Mesendoderm (in vitro differentiated cells): Measurements from ENCODE around the gene CHST7.

Experiments
- DNase-seq: peaks from one replicate; pipeline ENCODE4 v3.0.0; 2013
- H2AK5ac ChIP-seq: 2 replicates; pipeline ENCODE4 v1.6.1; 2013; ENCODE audit warnings: low read length, inconsistent platforms
- H2BK120ac ChIP-seq: 2 replicates; pipeline ENCODE4 v1.6.1; 2013; ENCODE audit warnings: low read depth, mild to moderate bottlenecking, low read length, moderate library complexity, mixed read lengths
- H2BK15ac ChIP-seq: replicated peaks from 2 replicates; pipeline ENCODE4 v1.6.1; 2013; ENCODE audit warnings: low read depth, mild to moderate bottlenecking, moderate library complexity
- H2BK5ac ChIP-seq: 2 replicates; pipeline ENCODE4 v1.6.1; 2013; ENCODE audit warnings: low read length, inconsistent platforms
- H3K18ac ChIP-seq: 2 replicates; pipeline ENCODE4 v1.6.1; 2013; ENCODE audit warnings: mild to moderate bottlenecking, low read length, mixed read lengths
- H3K23ac ChIP-seq: one replicate; pipeline ENCODE4 v1.6.1; 2013; ENCODE audit warnings: low read length
- H3K27ac ChIP-seq: 2 replicates; pipeline ENCODE4 v1.5.1; 2013; ENCODE audit warnings: low read depth, mild to moderate bottlenecking, inconsistent platforms, low read length, moderate library complexity
- H3K27me3 ChIP-seq: 2 replicates; pipeline ENCODE4 v1.6.1; 2013; ENCODE audit warnings: low read length, control low read depth, mild to moderate bottlenecking, inconsistent platforms; ENCODE audit not compliant: insufficient read depth, poor library complexity
- H3K36me3 ChIP-seq: 2 replicates; pipeline ENCODE4 v1.6.1; 2013; ENCODE audit warnings: low read length, inconsistent platforms; ENCODE audit not compliant: control insufficient read depth, insufficient read depth
- H3K4ac ChIP-seq: one replicate; pipeline ENCODE4 v1.6.1; 2013; ENCODE audit warnings: low read depth, mild to moderate bottlenecking, low read length, moderate library complexity
- H3K4me1 ChIP-seq: 2 replicates; pipeline ENCODE4 v1.6.1; 2013; ENCODE audit warnings: low read depth, low read length, inconsistent platforms; ENCODE audit not compliant: control insufficient read depth
- H3K4me2 ChIP-seq: 2 replicates; pipeline ENCODE4 v1.6.1; 2013; ENCODE audit warnings: low read length
- H3K4me3 ChIP-seq: 2 replicates; pipeline ENCODE4 v1.5.1; 2013; ENCODE audit warnings: mild to moderate bottlenecking, low read length
- H3K56ac ChIP-seq: one replicate; pipeline ENCODE4 v1.6.1; 2013; ENCODE audit warnings: low read length
- H3K79me1 ChIP-seq: 2 replicates; pipeline ENCODE4 v1.6.1; 2013; ENCODE audit warnings: low read length, inconsistent platforms
- H3K79me2 ChIP-seq: 2 replicates; pipeline ENCODE4 v1.6.1; 2013; ENCODE audit warnings: mild to moderate bottlenecking, low read length; ENCODE audit not compliant: control insufficient read depth, insufficient read depth
- H3K9ac ChIP-seq: 2 replicates; pipeline ENCODE4 v1.6.1; 2013; ENCODE audit warnings: low read length, inconsistent platforms
- H4K5ac ChIP-seq: one replicate; pipeline ENCODE4 v1.6.1; 2013; ENCODE audit warnings: low read length
- H4K8ac ChIP-seq: one replicate; pipeline ENCODE4 v1.6.1; 2013; ENCODE audit warnings: low read depth, mild to moderate bottlenecking, control low read depth, low read length, moderate library complexity
- WGBS: extraction: QIAGEN DNeasy Blood & Tissue Kit; methylation state at CpG from one replicate; pipeline ENCODE4 v1.1.7; 2013; ENCODE audit warnings: low lambda C conversion rate, missing lambda C conversion rate; ENCODE audit not compliant: insufficient coverage; ENCODE audit errors: extremely low coverage; 5-methylcytosine and 5-hydroxymethylcytosine counted together

The CHST7 gene

DNA sequence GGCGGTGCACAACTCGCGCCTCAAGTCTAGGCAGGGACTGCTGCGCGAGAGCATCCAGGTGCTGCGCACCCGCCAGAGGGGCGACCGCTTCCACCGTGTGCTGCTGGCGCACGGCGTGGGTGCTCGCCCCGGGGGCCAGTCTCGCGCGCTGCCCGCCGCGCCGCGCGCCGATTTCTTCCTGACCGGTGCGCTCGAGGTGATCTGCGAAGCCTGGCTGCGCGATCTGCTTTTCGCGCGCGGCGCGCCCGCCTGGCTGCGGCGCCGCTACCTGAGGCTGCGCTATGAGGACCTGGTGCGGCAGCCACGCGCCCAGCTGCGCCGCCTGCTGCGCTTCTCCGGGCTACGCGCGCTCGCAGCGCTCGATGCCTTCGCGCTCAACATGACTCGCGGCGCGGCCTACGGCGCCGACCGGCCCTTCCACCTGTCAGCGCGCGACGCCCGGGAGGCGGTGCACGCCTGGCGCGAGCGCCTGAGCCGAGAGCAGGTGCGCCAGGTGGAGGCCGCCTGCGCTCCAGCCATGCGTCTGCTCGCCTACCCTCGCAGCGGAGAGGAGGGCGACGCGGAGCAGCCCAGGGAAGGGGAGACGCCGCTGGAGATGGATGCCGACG is 1.3 kb downstream of the CHST7 start:
- H3K27ac ChIP-seq = no peak overlapping the region
- WGBS = no CpG with 5 or more reads among the region's 90 CpGs

GRCh38 chrX:46575586-46575985 is 2.0 kb downstream of the CHST7 start:
- Histone ChIP-seq H3K18ac (no peak overlapping the region), H2AK5ac (no peak overlapping the region), H2BK15ac (no peak overlapping the region), H3K4me2 (peak overlapping the region; percentile 21), H3K79me2 (no peaks in the 10 kb centered on the region), H3K23ac (no peak overlapping the region), H4K5ac (no peak overlapping the region), H3K36me3 (no peaks in the 10 kb centered on the region), H3K27me3 (no peaks in the 10 kb centered on the region), H3K9ac (no peak overlapping the region), H2BK120ac (no peak overlapping the region), H4K8ac (no peak overlapping the region), H3K79me1 (no peaks in the 10 kb centered on the region), H3K56ac (peak overlapping the region; percentile 22), H3K4ac (no peak overlapping the region), H2BK5ac (no peak overlapping the region), H3K27ac (no peak overlapping the region), H3K4me3 (no peak overlapping the region), H3K4me1 (no peaks in the 10 kb centered on the region)
- DNase-seq = peak; percentile 28
- WGBS = no CpG with 5 or more reads among the region's 6 CpGs

More for the DNA sequence above, 1.3 kb downstream of the CHST7 start:
- H2AK5ac ChIP-seq = no peak overlapping the region
- no peak overlapping the region for H4K5ac ChIP-seq
- H3K23ac ChIP-seq = no peak overlapping the region
- H3K27me3 ChIP-seq = no peaks in the 10 kb centered on the region
- no peak overlapping the region for H2BK5ac ChIP-seq
- peak overlapping the region; percentile 20 for H3K4me3 ChIP-seq
- H3K4me1 ChIP-seq = no peaks in the 10 kb centered on the region
- no peak overlapping the region for H2BK15ac ChIP-seq
- H3K4ac ChIP-seq = no peak overlapping the region
- H3K79me1 ChIP-seq = no peaks in the 10 kb centered on the region
- H3K79me2 ChIP-seq = no peaks in the 10 kb centered on the region
- no peak overlapping the region for H2BK120ac ChIP-seq
- H3K36me3 ChIP-seq = no peaks in the 10 kb centered on the region
- H3K56ac ChIP-seq = peak overlapping the region; percentile 74
- no peak overlapping the region for H4K8ac ChIP-seq
- H3K9ac ChIP-seq = peak overlapping the region; percentile 54
- peak overlapping the region; percentile 70 for H3K4me2 ChIP-seq
- no peak overlapping the region for H3K18ac ChIP-seq
- DNase-seq = no peak

DNA sequence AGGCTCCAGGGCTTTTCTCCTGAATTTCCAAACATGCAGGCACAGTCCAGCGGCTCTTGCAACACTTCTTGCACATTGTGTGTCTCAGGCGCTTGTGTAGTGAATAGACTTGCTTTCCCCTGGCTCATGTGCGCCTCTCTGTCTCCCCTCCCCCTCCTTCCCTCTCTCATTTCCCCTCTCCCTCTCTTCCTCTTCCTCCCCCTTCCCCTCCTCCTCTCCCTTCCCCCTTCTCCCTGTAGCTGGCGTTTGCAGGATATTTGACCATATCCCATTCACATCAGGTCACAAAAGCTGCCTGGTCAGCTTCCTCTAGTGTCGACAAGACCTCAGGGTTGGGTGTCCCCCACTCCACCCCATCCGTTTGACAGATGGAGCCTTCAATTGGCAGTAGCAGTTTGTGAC is 2.4 kb downstream of the CHST7 start:
- Histone ChIP-seq H4K5ac (no peak overlapping the region), H3K4me3 (no peak overlapping the region), H2AK5ac (no peak overlapping the region), H3K18ac (no peak overlapping the region), H2BK15ac (no peak overlapping the region), H3K27me3 (no peaks in the 10 kb centered on the region), H3K79me1 (no peaks in the 10 kb centered on the region), H4K8ac (no peak overlapping the region), H3K4me2 (peak overlapping the region; percentile 21), H3K27ac (no peak overlapping the region), H3K9ac (no peak overlapping the region), H2BK120ac (no peak overlapping the region), H3K36me3 (no peaks in the 10 kb centered on the region), H3K79me2 (no peaks in the 10 kb centered on the region), H3K4me1 (no peaks in the 10 kb centered on the region), H3K4ac (no peak overlapping the region), H2BK5ac (no peak overlapping the region), H3K23ac (no peak overlapping the region), H3K56ac (no peak overlapping the region)
- no CpG with 5 or more reads among the region's 6 CpGs for WGBS
- DNase-seq = peak; percentile 19

DNA sequence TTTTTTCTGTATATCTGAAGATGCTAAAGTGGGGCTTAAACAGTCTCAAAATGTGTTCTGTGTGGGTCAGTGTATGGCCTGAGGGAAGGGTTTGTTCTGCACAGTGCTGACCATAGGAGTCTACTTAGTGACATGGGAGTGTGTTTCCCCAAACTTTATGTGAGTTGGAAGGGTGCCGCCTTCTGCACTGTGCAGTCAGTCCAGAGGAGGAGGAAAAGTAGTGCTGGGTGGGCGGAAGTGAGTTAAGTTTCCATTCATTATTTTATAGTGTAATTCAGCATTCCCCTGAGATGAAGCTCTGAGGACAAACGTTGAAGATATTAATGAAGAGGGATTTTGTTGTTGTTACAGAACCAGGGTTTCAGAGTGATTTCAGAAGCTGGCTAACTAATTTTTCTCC is 2.9 kb downstream of the CHST7 start:
- Histone ChIP-seq H2BK120ac (no peak overlapping the region), H3K9ac (no peak overlapping the region), H3K18ac (no peak overlapping the region), H3K27ac (no peak overlapping the region), H3K56ac (peak overlapping the region; percentile 42), H3K79me1 (no peaks in the 10 kb centered on the region), H2BK5ac (no peak overlapping the region), H3K4me1 (no peaks in the 10 kb centered on the region), H4K8ac (no peak overlapping the region), H4K5ac (no peak overlapping the region), H3K4ac (no peak overlapping the region), H3K27me3 (no peaks in the 10 kb centered on the region), H2BK15ac (no peak overlapping the region), H3K4me3 (no peak overlapping the region), H3K4me2 (no peak overlapping the region), H3K23ac (no peak overlapping the region), H3K36me3 (no peaks in the 10 kb centered on the region), H3K79me2 (no peaks in the 10 kb centered on the region), H2AK5ac (no peak overlapping the region)
- no CpG with 5 or more reads among the region's 3 CpGs for WGBS
- DNase-seq = no peak

GRCh38 chrX:46577221-46578005 is 3.8 kb downstream of the CHST7 start:
- no peak overlapping the region for H3K4me2 ChIP-seq
- H3K27ac ChIP-seq = no peak overlapping the region
- H2BK5ac ChIP-seq = no peak overlapping the region
- no peak overlapping the region for H3K4me3 ChIP-seq
- no peaks in the 10 kb centered on the region for H3K79me1 ChIP-seq
- no peak overlapping the region for H3K18ac ChIP-seq
- peak overlapping the region; percentile 42 for H3K56ac ChIP-seq
- H3K23ac ChIP-seq = no peak overlapping the region
- no peak overlapping the region for H3K4ac ChIP-seq
- H2BK15ac ChIP-seq = no peak overlapping the region
- H3K36me3 ChIP-seq = no peaks in the 10 kb centered on the region
- no peak overlapping the region for H4K8ac ChIP-seq
- no peak overlapping the region for H2AK5ac ChIP-seq
- no peak overlapping the region for H4K5ac ChIP-seq
- no peak overlapping the region for H3K9ac ChIP-seq
- no peaks in the 10 kb centered on the region for H3K4me1 ChIP-seq
- WGBS = no CpG with 5 or more reads among the region's 7 CpGs
- no peaks in the 10 kb centered on the region for H3K27me3 ChIP-seq
- H3K79me2 ChIP-seq = no peaks in the 10 kb centered on the region
- DNase-seq = peak; percentile 45
- H2BK120ac ChIP-seq = no peak overlapping the region
